PC-9 (cell line): ENCODE results near the gene PFAS.

Source experiments
- CTCF ChIP-seq: fragments of 200-600 bp; sonication (generic); conservative IDR thresholded peaks from 2 replicates; pipeline ENCODE4 v1.6.1; 2017; ENCODE audit warnings: mixed run types, antibody characterized with exemption, mild to moderate bottlenecking, moderate library complexity
- EZH2 ChIP-seq: fragments of 200-600 bp; sonication (generic); IDR thresholded peaks from 2 replicates; pipeline ENCODE4 v1.8.0; 2017; ENCODE audit warnings: antibody characterized with exemption, low read depth

GRCh38 chr17:8209907-8210760, 39.0 kb upstream of the PFAS start, which contains the start of gene AURKB:
- TF ChIP-seq EZH2 (no peak), CTCF (no peak)
